Adrenal gland (tissue), 12 donors: ENCODE measurements around the gene HERC6. TPM values are rescaled to one million over a fixed set of nuclear protein-coding genes. Genes with fewer than 3 reads are reported as not detected.

ENCODE experiments used
- DNase-seq, 7 donors: peaks; one replicate each; pipeline ENCODE4 v3.0.0-alpha.2; 2019 to 2020
- H3K27ac ChIP-seq, 5 donors: fragments of 200-600 bp; sonication (generic) in 4 of 5; 1 replicate in 3 of 5; 2 replicates in 2 of 5; pipeline versions ENCODE4 v1.5.1 to v1.8.0; 2016 to 2020; ENCODE audit warnings: mild to moderate bottlenecking in 1 of 5
- H3K27me3 ChIP-seq: fragments of 200-600 bp; 2 replicates; pipeline ENCODE4 v1.8.0; 2021
- H3K36me3 ChIP-seq, 2 donors: fragments of 200-600 bp; replicated peaks in 1 of 2; 1 replicate in 1 of 2; 2 replicates in 1 of 2; pipeline versions ENCODE4 v1.5.1 to v1.8.0; 2018 to 2022
- H3K4me1 ChIP-seq, 2 donors: fragments of 200-600 bp; replicated peaks in 1 of 2; 1 replicate in 1 of 2; 2 replicates in 1 of 2; pipeline versions ENCODE4 v1.5.1 to v1.8.0; 2018 to 2021
- H3K4me3 ChIP-seq, 4 donors: fragments of 200-600 bp; sonication (generic) in 3 of 4; one replicate each; pipeline ENCODE4 v1.5.1; 2016 to 2018
- H3K9me3 ChIP-seq, 3 donors: fragments of 200-600 bp; sonication (generic) in 1 of 3; replicated peaks in 1 of 3; 1 replicate in 2 of 3; 2 replicates in 1 of 3; pipeline versions ENCODE4 v1.5.1 to v1.8.0; 2016 to 2021
- POLR2A ChIP-seq, 2 donors: fragments of 450-650 bp; IDR thresholded peaks; one replicate each; pipeline ENCODE4 v1.6.1; 2017; ENCODE audit warnings: antibody characterized with exemption in 2 of 2, mild to moderate bottlenecking in 2 of 2, moderate library complexity in 1 of 2
- WGBS, 4 donors: extraction: QIAGEN DNeasy Blood & Tissue Kit in 2 of 4; methylation state at CpG; one replicate each; pipeline versions ENCODE4 v1.1.5 to v1.1.7; 2013 to 2017; 5-methylcytosine and 5-hydroxymethylcytosine counted together
- intact Hi-C, 2 donors: fragments of 100-400 bp; cut with DNase I; formaldehyde crosslinking; loops; one replicate each; pipeline versions ENCODE4 v1.14.1 to v1.15.0; 2022 to 2023
- polyA plus RNA-seq, 3 donors: library from polyadenylated mRNA; stranded (reverse); fragments of 200-250 nt in 2 of 3; fragments of 350-450 nt in 1 of 3; fragmentation: Illumina TruSeq in 1 of 3; extraction: RNeasy Lipid Tissue Mini Kit (QIAGEN cat#74804) in 1 of 3; gene quantifications; one replicate each; pipeline ENCODE4 v1.2.3, GENCODE V29; 2013 to 2014
- total RNA-seq, 9 donors: library from RNA; depleted of rRNA in 4 of 9; stranded (reverse); fragments of >200 nt in 4 of 9; fragments of 120-200 nt in 1 of 9; fragmentation: NEBNext Ultra II Directional in 1 of 9; extraction: Animal tissue kit (Norgen Biotek cat#: 25700) in 1 of 9; gene quantifications; one replicate each; pipeline versions ENCODE4 v1.1.0 to v1.2.4, GENCODE V29; 2013 to 2023
- TF ChIP-seq, protein P1 (sequence below), 6 experiments: fragments of 450-650 bp in 4 of 6; fragments of 200-600 bp in 2 of 6; sonication (generic) in 1 of 6; IDR thresholded peaks; 1 replicate in 5 of 6; 2 replicates in 1 of 6; pipeline versions ENCODE4 v1.5.1 to v1.8.0; 2016 to 2021; ENCODE audit warnings: antibody characterized with exemption in 6 of 6, mild to moderate bottlenecking in 2 of 6, moderate library complexity in 1 of 6
- donor health status: healthy with polysubstance abuse.
- donor health status: Bipolar disorder and iron deficiency.
- donor health status: DM: yes; HTN: yes; CAD: no.
- donor health status: DM: no; HTN: no; CAD: no.
- donor health status: DM: no; HTN: no; CAD: no.
- donor health status: DM: yes; HTN: yes; CAD: no.

The HERC6 gene
- total and polyA plus RNA-seq, 12 donors, result 3.8 to 15.9 (median 11.9) TPM

DNA sequence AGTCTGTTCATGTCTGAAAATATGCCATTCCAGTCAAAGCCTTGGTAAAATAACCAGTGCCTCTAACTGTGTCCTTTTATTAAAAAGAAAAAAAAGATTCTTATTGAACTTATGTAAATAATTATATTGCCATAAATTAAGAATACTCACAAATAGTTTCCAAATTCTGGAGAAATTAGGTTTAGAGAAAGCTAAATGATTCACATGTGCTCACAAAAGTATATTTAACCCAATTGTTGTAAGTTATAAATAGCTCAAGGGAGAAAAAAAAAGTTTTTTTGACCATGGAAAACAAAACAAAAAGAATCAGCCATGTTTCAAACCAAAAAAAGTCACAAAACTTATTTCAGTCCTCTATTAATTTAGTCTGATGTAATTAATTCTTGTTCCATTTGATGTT lies 25.3 kb upstream of the HERC6 start:
- no peak for DNase-seq
- Histone ChIP-seq H3K27me3 (no peaks in the 10 kb centered on the region), H3K4me3 (no peak overlapping the region), H3K27ac (no peak overlapping the region), H3K9me3 (no peaks in the 10 kb centered on the region), H3K36me3 (no peaks in the 10 kb centered on the region), H3K4me1 (no peaks in the 10 kb centered on the region)
- intact Hi-C loops, result no loop called here
- no peak for TF ChIP-seq POLR2A (IDR thresholded peaks at IDR 0.05)
- TF ChIP-seq, protein P1, sequence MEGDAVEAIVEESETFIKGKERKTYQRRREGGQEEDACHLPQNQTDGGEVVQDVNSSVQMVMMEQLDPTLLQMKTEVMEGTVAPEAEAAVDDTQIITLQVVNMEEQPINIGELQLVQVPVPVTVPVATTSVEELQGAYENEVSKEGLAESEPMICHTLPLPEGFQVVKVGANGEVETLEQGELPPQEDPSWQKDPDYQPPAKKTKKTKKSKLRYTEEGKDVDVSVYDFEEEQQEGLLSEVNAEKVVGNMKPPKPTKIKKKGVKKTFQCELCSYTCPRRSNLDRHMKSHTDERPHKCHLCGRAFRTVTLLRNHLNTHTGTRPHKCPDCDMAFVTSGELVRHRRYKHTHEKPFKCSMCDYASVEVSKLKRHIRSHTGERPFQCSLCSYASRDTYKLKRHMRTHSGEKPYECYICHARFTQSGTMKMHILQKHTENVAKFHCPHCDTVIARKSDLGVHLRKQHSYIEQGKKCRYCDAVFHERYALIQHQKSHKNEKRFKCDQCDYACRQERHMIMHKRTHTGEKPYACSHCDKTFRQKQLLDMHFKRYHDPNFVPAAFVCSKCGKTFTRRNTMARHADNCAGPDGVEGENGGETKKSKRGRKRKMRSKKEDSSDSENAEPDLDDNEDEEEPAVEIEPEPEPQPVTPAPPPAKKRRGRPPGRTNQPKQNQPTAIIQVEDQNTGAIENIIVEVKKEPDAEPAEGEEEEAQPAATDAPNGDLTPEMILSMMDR (IDR thresholded peaks at IDR 0.05), result no peak

GRCh38 chr4:88356771-88357170 lies 21.9 kb upstream of the HERC6 start:
- H3K4me3 ChIP-seq, result no peak overlapping the region
- intact Hi-C loops, result no loop called here
- no peak overlapping the region for H3K27ac ChIP-seq
- H3K27me3 ChIP-seq, result no peaks in the 10 kb centered on the region
- no peak for DNase-seq
- no peaks in the 10 kb centered on the region for H3K36me3 ChIP-seq
- TF ChIP-seq, protein P1 (IDR thresholded peaks at IDR 0.05), result no peak
- TF ChIP-seq POLR2A (IDR thresholded peaks at IDR 0.05), result no peak
- no peaks in the 10 kb centered on the region for H3K4me1 ChIP-seq
- no peaks in the 10 kb centered on the region for H3K9me3 ChIP-seq

DNA sequence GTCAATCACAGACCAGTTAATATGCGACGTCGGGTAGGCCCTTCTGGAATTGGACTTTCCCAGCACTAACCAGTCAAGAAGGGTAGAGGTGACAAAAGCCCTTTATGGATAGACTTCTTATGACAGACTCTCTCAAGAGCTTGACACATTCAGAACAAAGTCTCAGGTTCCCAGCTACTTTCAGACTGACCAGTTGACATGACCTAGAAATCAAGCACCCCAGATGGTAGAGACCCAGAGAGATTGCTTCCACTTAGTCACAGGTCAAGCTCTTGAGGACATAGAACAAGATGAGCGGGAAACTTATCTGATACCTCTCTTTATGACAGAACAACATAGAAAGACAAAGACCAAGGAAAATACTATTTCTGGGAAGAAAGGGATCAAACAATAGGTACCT lies 21.4 kb upstream of the HERC6 start:
- intact Hi-C loops, result no loop called here
- 91 to 95% (median 94%) methylated on average over 4 of the region's 4 CpGs for WGBS, 4 donors
- Histone ChIP-seq H3K36me3 (no peaks in the 10 kb centered on the region), H3K27ac (no peak overlapping the region), H3K4me1 (no peaks in the 10 kb centered on the region), H3K9me3 (no peaks in the 10 kb centered on the region), H3K27me3 (no peaks in the 10 kb centered on the region), H3K4me3 (no peak overlapping the region)
- no peak for DNase-seq
- TF ChIP-seq POLR2A (IDR thresholded peaks at IDR 0.05), result no peak
- TF ChIP-seq, protein P1 (IDR thresholded peaks at IDR 0.05), result no peak

GRCh38 chr4:88359558-88359957 lies 19.1 kb upstream of the HERC6 start:
- Histone ChIP-seq H3K27me3 (no peaks in the 10 kb centered on the region), H3K36me3 (no peaks in the 10 kb centered on the region), H3K27ac (no peak overlapping the region), H3K9me3 (no peaks in the 10 kb centered on the region), H3K4me3 (no peak overlapping the region), H3K4me1 (no peaks in the 10 kb centered on the region)
- DNase-seq, result no peak
- TF ChIP-seq, protein P1 (IDR thresholded peaks at IDR 0.05), result no peak
- TF ChIP-seq POLR2A (IDR thresholded peaks at IDR 0.05), result no peak
- WGBS, 4 donors, result 91 to 96% (median 95%) methylated on average over 9 to 10 of the region's 10 CpGs
- intact Hi-C loops, result no loop called here
